22Rv1 (cell line): ENCODE results near the gene ABCA7.

Source experiments
- CTCF ChIP-seq: fragments of 450-650 bp; IDR thresholded peaks from 2 replicates; pipeline ENCODE4 v1.5.1; 2017; ENCODE audit warnings: mild to moderate bottlenecking
- ZFX ChIP-seq: fragments of 450-650 bp; IDR thresholded peaks from 2 replicates; pipeline ENCODE4 v1.6.1; 2017; ENCODE audit warnings: antibody characterized with exemption, borderline replicate concordance

- no peak for TF ChIP-seq CTCF
- no peak for TF ChIP-seq ZFX
These were observed 25.5 kb upstream of the ABCA7 start for GRCh38 chr19:1014161-1015060.
